ENCODE data around the gene CYP39A1. TPM values are rescaled to one million over a fixed set of nuclear protein-coding genes. Genes with fewer than 3 reads are reported as not detected.
A peak's percentile ranks its signal among the peaks of the same experiment; 100 is the strongest.

The CYP39A1 gene
- total and polyA plus RNA-seq, 4 donors = 2.2 to 10.8 (median 5.5) TPM

DNA sequence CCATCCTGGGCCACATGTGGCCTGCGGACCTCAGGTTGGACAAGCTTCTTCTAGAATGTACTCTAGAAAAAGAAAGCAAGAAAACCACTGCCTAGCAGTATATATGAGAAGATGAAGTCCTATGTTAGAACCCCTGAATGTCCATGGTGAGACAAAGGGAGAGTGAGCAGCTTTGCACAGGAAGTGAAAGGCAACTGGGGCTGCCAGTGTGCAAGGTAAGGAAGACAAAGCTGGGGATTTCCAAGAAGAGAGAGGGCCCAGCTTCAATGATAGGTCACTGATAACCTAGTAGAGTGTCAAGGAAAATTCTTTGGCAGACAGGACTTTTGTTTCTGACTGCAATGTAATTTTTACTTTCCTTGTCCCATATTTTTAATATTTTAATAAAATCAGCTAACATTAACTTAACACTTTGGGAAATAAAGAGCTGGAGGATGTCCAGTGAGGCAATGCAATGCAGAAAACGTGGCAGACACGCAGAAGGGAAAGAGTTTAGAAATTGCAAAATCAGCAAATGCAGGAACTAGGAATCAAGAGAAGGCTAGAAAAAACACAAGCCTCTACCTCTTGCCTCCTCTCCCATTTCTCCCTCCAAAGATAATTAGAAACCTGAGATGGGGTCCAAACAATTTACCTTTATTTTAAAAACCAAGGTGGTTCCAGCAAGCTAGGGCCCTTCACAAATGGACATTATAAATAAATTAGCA, 47.4 kb downstream of the CYP39A1 start:
- Histone ChIP-seq H3K27ac (ENCODE audit: low read depth, low read length) (no peak overlapping the region), H3K4me3 (ENCODE audit: low read depth, low read length) (no peak overlapping the region), H3K36me3 (ENCODE audit: control insufficient read depth, insufficient read depth, low read length) (no peaks in the 10 kb centered on the region), H3K27me3 (ENCODE audit: control insufficient read depth, insufficient read depth, low read length) (no peaks in the 10 kb centered on the region), H3K9me3 (ENCODE audit: control insufficient read depth, insufficient read depth, low read length) (no peaks in the 10 kb centered on the region), H3K4me1 (ENCODE audit: control insufficient read depth, insufficient read depth, low read length) (no peaks in the 10 kb centered on the region)
- WGBS (ENCODE audit: insufficient coverage) = 90% methylated on average over 2 of the region's 3 CpGs
- DNase-seq (ENCODE audit: low read depth in 4 of 6, low spot score in 6 of 6) = no peak

DNA sequence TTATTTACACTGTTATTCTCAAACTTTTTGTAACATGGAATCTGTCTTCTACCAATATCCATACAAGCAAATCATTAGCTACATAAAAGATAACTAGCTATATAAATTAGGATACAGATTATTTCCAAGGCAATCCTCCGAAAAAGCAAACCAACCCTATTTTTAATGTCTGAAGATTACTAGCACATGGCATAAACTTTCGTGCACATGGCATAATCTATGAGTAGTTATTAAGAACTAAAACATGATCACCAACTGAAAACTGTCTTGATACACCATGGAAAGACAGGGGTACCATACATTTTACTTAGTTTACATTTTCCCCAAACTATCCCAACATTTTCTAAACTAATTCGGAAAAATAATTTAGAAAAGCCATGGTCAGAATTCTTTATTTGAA, 54.4 kb downstream of the CYP39A1 start:
- no peak for DNase-seq (ENCODE audit: low read depth in 4 of 6, low spot score in 6 of 6)
- no peaks in the 10 kb centered on the region for H3K36me3 ChIP-seq (ENCODE audit: control insufficient read depth, insufficient read depth, low read length)
- WGBS (ENCODE audit: insufficient coverage) = no CpG with 5 or more reads among the region's 3 CpGs
- no peak overlapping the region for H3K27ac ChIP-seq (ENCODE audit: low read depth, low read length)
- H3K4me3 ChIP-seq (ENCODE audit: low read depth, low read length) = no peak overlapping the region
- H3K4me1 ChIP-seq (ENCODE audit: control insufficient read depth, insufficient read depth, low read length) = no peaks in the 10 kb centered on the region
- H3K27me3 ChIP-seq (ENCODE audit: control insufficient read depth, insufficient read depth, low read length) = no peaks in the 10 kb centered on the region
- no peaks in the 10 kb centered on the region for H3K9me3 ChIP-seq (ENCODE audit: control insufficient read depth, insufficient read depth, low read length)

DNA sequence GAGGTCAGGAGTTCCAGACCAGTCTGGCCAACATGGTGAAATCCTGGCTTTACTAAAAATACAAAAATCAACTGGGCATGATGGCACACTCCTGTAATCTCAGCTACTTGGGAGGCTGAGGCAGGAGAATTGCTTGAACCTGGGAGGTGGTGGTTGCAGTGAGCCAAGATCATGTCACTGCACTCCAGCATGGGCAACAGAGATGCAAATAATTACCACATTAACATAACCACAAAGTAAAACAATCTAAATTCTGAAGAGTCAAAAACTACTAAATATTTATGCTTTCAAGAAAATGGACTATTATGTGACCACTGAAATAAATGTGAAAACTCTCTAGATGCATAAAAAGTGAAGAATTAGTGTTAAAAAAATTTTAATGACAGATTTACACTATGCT, 59.9 kb downstream of the CYP39A1 start:
- Histone ChIP-seq H3K4me3 (ENCODE audit: low read depth, low read length) (no peak overlapping the region), H3K9me3 (ENCODE audit: control insufficient read depth, insufficient read depth, low read length) (no peaks in the 10 kb centered on the region), H3K27me3 (ENCODE audit: control insufficient read depth, insufficient read depth, low read length) (no peaks in the 10 kb centered on the region), H3K36me3 (ENCODE audit: control insufficient read depth, insufficient read depth, low read length) (no peaks in the 10 kb centered on the region), H3K27ac (ENCODE audit: low read depth, low read length) (no peak overlapping the region), H3K4me1 (ENCODE audit: control insufficient read depth, insufficient read depth, low read length) (no peaks in the 10 kb centered on the region)
- no peak for DNase-seq (ENCODE audit: low read depth in 4 of 6, low spot score in 6 of 6)

DNA sequence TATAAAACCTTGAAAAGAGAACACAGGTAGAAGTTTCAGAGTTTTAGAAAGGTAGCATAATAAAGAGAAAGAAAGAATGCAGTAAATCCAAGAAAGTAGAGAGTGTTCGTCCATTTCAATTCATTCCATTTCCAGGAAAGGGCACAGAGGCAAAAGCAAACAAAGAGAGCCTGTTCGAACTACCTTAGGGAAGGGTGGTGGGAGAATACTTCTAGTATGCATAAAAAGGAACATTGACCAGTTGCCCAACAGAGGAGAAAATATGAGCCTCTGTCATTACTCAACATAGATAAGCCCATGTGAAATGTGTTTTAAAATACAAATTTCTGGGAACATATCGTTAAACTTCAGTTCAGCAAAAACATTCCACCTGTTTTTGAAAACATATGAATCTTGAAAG, 60.6 kb downstream of the CYP39A1 start:
- Histone ChIP-seq H3K9me3 (ENCODE audit: control insufficient read depth, insufficient read depth, low read length) (no peaks in the 10 kb centered on the region), H3K4me3 (ENCODE audit: low read depth, low read length) (no peak overlapping the region), H3K27ac (ENCODE audit: low read depth, low read length) (no peak overlapping the region), H3K27me3 (ENCODE audit: control insufficient read depth, insufficient read depth, low read length) (no peaks in the 10 kb centered on the region), H3K36me3 (ENCODE audit: control insufficient read depth, insufficient read depth, low read length) (no peaks in the 10 kb centered on the region), H3K4me1 (ENCODE audit: control insufficient read depth, insufficient read depth, low read length) (no peaks in the 10 kb centered on the region)
- no peak for DNase-seq (ENCODE audit: low read depth in 4 of 6, low spot score in 6 of 6)
- no CpG with 5 or more reads among the region's 3 CpGs for WGBS (ENCODE audit: insufficient coverage)

DNA sequence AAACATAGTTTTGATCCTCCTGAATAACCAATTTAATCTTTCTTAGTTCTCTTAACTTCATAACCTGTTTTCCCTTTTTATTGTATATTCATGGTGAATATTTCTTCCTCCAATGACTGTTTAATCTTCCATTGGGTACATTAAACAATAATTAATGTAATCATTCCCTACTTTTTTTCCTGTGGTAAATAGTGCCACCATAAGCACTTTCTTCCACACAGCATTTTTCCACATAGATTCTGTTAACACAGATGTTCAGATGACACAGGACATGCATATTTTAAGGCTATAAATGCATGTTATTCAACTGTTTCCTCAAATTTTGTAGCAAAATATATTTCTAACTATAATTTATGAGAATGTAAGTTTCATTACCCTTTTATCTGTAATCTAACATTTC, 61.9 kb downstream of the CYP39A1 start:
- H3K36me3 ChIP-seq (ENCODE audit: control insufficient read depth, insufficient read depth, low read length) = no peaks in the 10 kb centered on the region
- no peaks in the 10 kb centered on the region for H3K4me1 ChIP-seq (ENCODE audit: control insufficient read depth, insufficient read depth, low read length)
- H3K27me3 ChIP-seq (ENCODE audit: control insufficient read depth, insufficient read depth, low read length) = no peaks in the 10 kb centered on the region
- H3K27ac ChIP-seq (ENCODE audit: low read depth, low read length) = no peak overlapping the region
- H3K9me3 ChIP-seq (ENCODE audit: control insufficient read depth, insufficient read depth, low read length) = no peaks in the 10 kb centered on the region
- no peak for DNase-seq (ENCODE audit: low read depth in 4 of 6, low spot score in 6 of 6)
- H3K4me3 ChIP-seq (ENCODE audit: low read depth, low read length) = no peak overlapping the region

DNA sequence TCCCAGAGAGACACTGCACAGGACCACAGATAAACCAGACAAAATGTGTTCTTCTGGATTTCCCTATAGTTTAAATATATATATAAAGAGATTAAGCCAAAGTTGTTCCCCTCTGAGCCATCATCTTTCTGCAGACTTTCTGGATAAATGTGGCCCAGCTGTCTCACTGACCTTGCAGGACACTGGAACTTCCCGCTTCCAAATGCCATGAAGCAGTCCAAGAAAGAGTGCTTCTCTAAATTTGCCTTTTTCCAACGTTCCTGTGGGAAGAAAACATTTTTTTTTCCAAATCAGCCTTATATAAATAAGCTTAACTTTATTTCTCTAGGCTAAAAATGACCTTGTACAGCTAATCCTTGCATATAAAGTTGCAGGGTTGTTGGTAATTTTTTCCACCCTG, 65.7 kb downstream of the CYP39A1 start:
- H3K9me3 ChIP-seq (ENCODE audit: control insufficient read depth, insufficient read depth, low read length) = no peaks in the 10 kb centered on the region
- WGBS (ENCODE audit: insufficient coverage) = no CpG with 5 or more reads among the region's 2 CpGs
- H3K27me3 ChIP-seq (ENCODE audit: control insufficient read depth, insufficient read depth, low read length) = no peaks in the 10 kb centered on the region
- no peaks in the 10 kb centered on the region for H3K36me3 ChIP-seq (ENCODE audit: control insufficient read depth, insufficient read depth, low read length)
- no peaks in the 10 kb centered on the region for H3K4me1 ChIP-seq (ENCODE audit: control insufficient read depth, insufficient read depth, low read length)
- DNase-seq (ENCODE audit: low read depth in 4 of 6, low spot score in 6 of 6) = peak in 1 of 6 donors; percentile 3
- H3K4me3 ChIP-seq (ENCODE audit: low read depth, low read length) = no peak overlapping the region
- no peak overlapping the region for H3K27ac ChIP-seq (ENCODE audit: low read depth, low read length)

DNA sequence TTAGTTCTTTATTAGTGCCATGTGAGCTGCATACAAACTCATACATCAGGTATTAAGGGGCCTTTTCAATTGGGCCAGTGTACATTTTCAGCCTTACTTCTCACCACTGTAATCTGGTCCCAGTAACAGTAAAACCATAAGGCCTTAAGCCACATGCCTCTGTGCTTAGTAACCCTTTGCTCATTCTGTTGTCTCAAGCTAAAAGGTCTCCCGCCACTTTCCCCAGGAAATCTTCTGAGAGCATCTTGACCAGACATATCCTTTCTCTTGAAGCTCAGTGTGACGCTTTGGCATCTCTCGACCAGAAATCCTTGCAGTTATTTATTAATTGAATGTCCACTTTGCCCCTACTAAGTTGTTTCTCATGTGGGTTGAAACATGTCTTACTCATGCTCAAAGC, 68.0 kb downstream of the CYP39A1 start:
- Histone ChIP-seq H3K36me3 (ENCODE audit: control insufficient read depth, insufficient read depth, low read length) (no peaks in the 10 kb centered on the region), H3K9me3 (ENCODE audit: control insufficient read depth, insufficient read depth, low read length) (no peaks in the 10 kb centered on the region), H3K4me1 (ENCODE audit: control insufficient read depth, insufficient read depth, low read length) (no peaks in the 10 kb centered on the region), H3K27me3 (ENCODE audit: control insufficient read depth, insufficient read depth, low read length) (no peaks in the 10 kb centered on the region), H3K4me3 (ENCODE audit: low read depth, low read length) (no peak overlapping the region), H3K27ac (ENCODE audit: low read depth, low read length) (no peak overlapping the region)
- 100% methylated on average over 1 of the region's 3 CpGs for WGBS (ENCODE audit: insufficient coverage)
- DNase-seq (ENCODE audit: low read depth in 4 of 6, low spot score in 6 of 6) = no peak

DNA sequence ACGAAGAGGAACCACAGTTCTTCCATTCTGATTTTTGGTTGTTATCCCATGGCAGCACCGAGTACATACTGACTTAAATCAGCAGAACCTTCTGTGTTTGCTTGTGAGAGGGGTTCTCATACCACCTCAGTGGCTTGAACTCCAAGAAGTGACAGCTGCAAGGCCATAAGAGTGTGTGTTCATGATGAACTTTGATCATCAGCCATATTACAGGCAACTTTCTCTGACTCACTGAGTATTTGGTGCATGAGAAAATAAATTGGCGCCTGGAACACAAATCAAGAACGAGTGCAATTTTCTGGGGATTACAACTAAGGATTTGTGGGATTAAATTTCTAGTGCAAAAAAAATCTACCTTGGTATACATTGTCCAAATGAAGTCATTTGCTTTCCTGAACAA, 68.9 kb downstream of the CYP39A1 start:
- Histone ChIP-seq H3K36me3 (ENCODE audit: control insufficient read depth, insufficient read depth, low read length) (no peaks in the 10 kb centered on the region), H3K9me3 (ENCODE audit: control insufficient read depth, insufficient read depth, low read length) (no peaks in the 10 kb centered on the region), H3K27ac (ENCODE audit: low read depth, low read length) (no peak overlapping the region), H3K4me1 (ENCODE audit: control insufficient read depth, insufficient read depth, low read length) (no peaks in the 10 kb centered on the region), H3K4me3 (ENCODE audit: low read depth, low read length) (no peak overlapping the region), H3K27me3 (ENCODE audit: control insufficient read depth, insufficient read depth, low read length) (no peaks in the 10 kb centered on the region)
- no CpG with 5 or more reads among the region's 4 CpGs for WGBS (ENCODE audit: insufficient coverage)
- no peak for DNase-seq (ENCODE audit: low read depth in 4 of 6, low spot score in 6 of 6)

DNA sequence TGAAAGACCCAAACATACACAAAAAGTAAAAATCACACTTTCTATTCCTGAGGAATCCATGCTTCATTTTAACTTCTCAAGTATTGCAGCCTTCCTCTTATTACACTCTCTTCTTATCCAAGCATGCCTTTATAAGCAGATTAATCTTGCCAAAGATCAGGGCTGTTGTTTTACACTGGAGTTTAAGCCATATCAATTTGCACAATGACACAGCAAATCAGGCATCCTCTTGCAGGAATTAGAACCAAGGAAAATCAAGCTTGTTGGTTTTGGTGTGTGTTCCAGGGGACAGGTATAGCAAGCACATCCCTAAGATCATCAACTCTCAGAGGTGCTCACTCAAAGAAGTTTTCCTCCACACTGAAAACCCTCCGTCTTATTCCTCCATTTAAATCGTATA, 69.5 kb downstream of the CYP39A1 start:
- Histone ChIP-seq H3K9me3 (ENCODE audit: control insufficient read depth, insufficient read depth, low read length) (no peaks in the 10 kb centered on the region), H3K27ac (ENCODE audit: low read depth, low read length) (no peak overlapping the region)
- no CpG with 5 or more reads among the region's 2 CpGs for WGBS (ENCODE audit: insufficient coverage)

DNA sequence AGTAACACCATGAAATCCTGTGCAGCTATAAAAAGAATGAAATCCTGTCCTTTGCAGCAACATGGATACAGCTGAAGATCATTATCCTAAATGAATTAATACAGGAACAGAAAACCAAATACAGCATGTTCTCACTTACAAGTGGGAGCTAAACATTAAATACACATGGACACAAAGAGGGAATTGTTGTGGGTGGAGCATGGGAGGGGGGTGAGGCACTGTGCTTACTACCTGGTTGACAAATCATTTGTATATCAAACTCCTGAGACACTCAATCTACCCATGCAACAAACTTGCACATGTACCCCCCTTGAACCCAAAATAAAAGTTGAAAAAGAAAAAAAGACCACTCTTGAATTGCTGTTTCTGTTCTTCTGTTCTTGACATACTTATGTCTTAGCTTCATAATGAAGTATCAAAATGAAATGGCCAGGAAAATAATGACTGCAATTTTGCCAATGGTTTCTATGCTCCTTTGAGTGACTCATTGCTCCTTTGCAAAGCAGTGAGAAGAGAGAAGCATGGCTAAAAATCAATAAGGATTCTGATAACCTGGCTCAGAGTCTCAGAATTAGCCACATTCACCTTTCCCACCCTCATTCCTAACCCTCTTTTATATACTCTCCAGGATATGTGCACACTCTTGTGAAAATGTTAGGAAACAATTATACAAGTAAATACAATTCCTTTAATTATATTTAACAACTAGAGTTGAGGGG, 71.0 kb downstream of the CYP39A1 start:
- Histone ChIP-seq H3K9me3 (ENCODE audit: control insufficient read depth, insufficient read depth, low read length) (no peaks in the 10 kb centered on the region), H3K27ac (ENCODE audit: low read depth, low read length) (no peak overlapping the region), H3K4me1 (ENCODE audit: control insufficient read depth, insufficient read depth, low read length) (no peaks in the 10 kb centered on the region), H3K27me3 (ENCODE audit: control insufficient read depth, insufficient read depth, low read length) (no peaks in the 10 kb centered on the region), H3K4me3 (ENCODE audit: low read depth, low read length) (no peak overlapping the region), H3K36me3 (ENCODE audit: control insufficient read depth, insufficient read depth, low read length) (no peaks in the 10 kb centered on the region)
- peak in 1 of 6 donors; percentile 20 for DNase-seq (ENCODE audit: low read depth in 4 of 6, low spot score in 6 of 6)

More for the DNA sequence above, 69.5 kb downstream of the CYP39A1 start:
- H3K4me3 ChIP-seq (ENCODE audit: low read depth, low read length) = no peak overlapping the region
- H3K4me1 ChIP-seq (ENCODE audit: control insufficient read depth, insufficient read depth, low read length) = no peaks in the 10 kb centered on the region
- peak in 1 of 6 donors; percentile 1 for DNase-seq (ENCODE audit: low read depth in 4 of 6, low spot score in 6 of 6)
- H3K27me3 ChIP-seq (ENCODE audit: control insufficient read depth, insufficient read depth, low read length) = no peaks in the 10 kb centered on the region
- no peaks in the 10 kb centered on the region for H3K36me3 ChIP-seq (ENCODE audit: control insufficient read depth, insufficient read depth, low read length)

Measured in spinal cord (tissue), 10 donors.